RWPE2 (cell line): ENCODE data around the gene SCG3.

Experiments used
- ATAC-seq: fragments of 200-7000 bp; cut with Tn5 transposase; 3 replicates; pipeline ENCODE4 v1.9.1; 2021; ENCODE audit warnings: low read depth
- DNase-seq: peaks from one replicate; pipeline ENCODE4 v3.0.0-alpha.2; 2020; ENCODE audit warnings: low spot score
- H3K27ac ChIP-seq: fragments of 450-650 bp; 2 replicates; pipeline ENCODE4 v1.5.1; 2017; ENCODE audit warnings: mild to moderate bottlenecking; ENCODE audit not compliant: poor library complexity, severe bottlenecking
- H3K27me3 ChIP-seq: fragments of 250-450 bp; sonication (Bioruptor Pico); 2 replicates; pipeline ENCODE4 v1.5.1; 2021; ENCODE audit warnings: mild to moderate bottlenecking, moderate library complexity; ENCODE audit not compliant: insufficient read depth, poor library complexity, severe bottlenecking
- H3K36me3 ChIP-seq: fragments of 250-450 bp; sonication (Bioruptor Pico); 2 replicates; pipeline ENCODE4 v1.5.1; 2020; ENCODE audit warnings: low read depth, mild to moderate bottlenecking, moderate library complexity
- H3K4me1 ChIP-seq: fragments of 250-450 bp; sonication (Bioruptor Pico); 2 replicates; pipeline ENCODE4 v1.5.1; 2021; ENCODE audit warnings: mild to moderate bottlenecking, moderate library complexity; ENCODE audit not compliant: insufficient read depth, poor library complexity, severe bottlenecking
- H3K4me3 ChIP-seq: fragments of 250-450 bp; sonication (Bioruptor Pico); 2 replicates; pipeline ENCODE4 v1.5.1; 2021; ENCODE audit warnings: mild to moderate bottlenecking, moderate library complexity; ENCODE audit not compliant: severe bottlenecking
- H3K9me3 ChIP-seq: fragments of 250-450 bp; sonication (Bioruptor Pico); 2 replicates; pipeline ENCODE4 v1.5.1; 2021; ENCODE audit warnings: mild to moderate bottlenecking, moderate library complexity; ENCODE audit not compliant: severe bottlenecking
- CTCF ChIP-seq: fragments of 450-650 bp; IDR thresholded peaks from one replicate; pipeline ENCODE4 v1.5.1; 2017; ENCODE audit warnings: mild to moderate bottlenecking, moderate library complexity; ENCODE audit not compliant: poor library complexity, severe bottlenecking

Gene SCG3

DNA sequence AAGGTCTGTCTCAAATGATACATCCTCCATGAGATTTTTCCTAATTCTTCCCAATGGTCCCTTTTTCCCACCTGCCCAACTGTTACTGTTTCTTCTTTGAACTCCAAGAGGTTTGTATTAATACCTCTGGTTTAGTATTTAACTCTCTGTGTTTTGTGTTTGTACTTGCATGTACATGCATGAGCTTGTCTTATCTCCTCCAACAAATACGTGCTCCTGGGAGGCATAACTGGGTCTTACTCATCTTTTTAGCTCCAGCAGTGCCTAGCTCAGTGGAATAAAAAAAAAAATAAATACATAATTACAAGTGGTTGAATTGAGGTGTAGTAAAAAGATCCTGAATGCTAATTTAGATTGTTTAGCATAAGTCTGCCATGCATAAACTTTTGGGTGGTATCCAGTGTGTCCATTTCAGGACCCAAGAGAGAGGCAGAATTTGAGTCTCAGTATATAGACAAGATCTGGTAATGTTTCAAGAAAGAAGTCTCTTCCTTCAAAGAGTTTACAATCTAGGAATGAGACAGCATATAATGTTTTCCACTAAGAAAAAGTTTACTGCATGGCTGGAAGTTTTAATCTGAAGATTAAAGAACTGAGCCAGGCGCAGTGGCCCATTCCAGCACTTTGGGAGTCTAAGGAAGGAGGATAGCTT, 57.9 kb downstream of the SCG3 start:
- Histone ChIP-seq H3K27me3 (no peaks in the 10 kb centered on the region), H3K4me3 (no peak overlapping the region), H3K4me1 (peaks cover 22% of the 10 kb centered on the region), H3K36me3 (no peaks in the 10 kb centered on the region), H3K9me3 (no peaks in the 10 kb centered on the region), H3K27ac (no peak overlapping the region)
- TF ChIP-seq CTCF, result no peak
- ATAC-seq (peak; percentile 28; the same call in 2 of the 3 replicates), DNase-seq (no peak)

GRCh38 chr15:51749307-51749706, 68.0 kb downstream of the SCG3 start:
- no peak for TF ChIP-seq CTCF
- Histone ChIP-seq H3K27ac (no peak overlapping the region), H3K4me1 (no peaks in the 10 kb centered on the region), H3K27me3 (peaks cover 17% of the 10 kb centered on the region), H3K9me3 (no peaks in the 10 kb centered on the region), H3K4me3 (no peak overlapping the region), H3K36me3 (no peaks in the 10 kb centered on the region)
- DNase-seq (no peak), ATAC-seq (no peak)

DNA sequence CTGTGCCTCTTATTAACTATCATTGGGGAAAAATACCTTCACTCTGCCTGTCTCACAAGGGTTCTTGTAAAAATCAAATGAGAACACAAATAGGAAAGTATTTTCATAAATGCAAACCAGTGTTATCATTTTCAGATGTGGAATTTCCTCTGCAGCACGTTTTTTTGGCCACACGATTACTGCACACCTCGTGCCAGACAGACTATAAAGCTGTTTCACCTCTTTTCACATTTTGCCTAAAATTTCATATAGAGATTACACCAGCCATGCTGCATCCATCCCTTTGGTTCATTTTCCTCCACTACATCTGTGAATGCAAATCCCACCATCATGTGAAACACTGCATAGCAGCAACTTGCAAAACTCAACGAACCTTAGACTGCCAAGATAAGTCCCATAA, 68.9 kb downstream of the SCG3 start:
- Histone ChIP-seq H3K4me3 (no peak overlapping the region), H3K27me3 (peaks cover 12% of the 10 kb centered on the region)

DNA sequence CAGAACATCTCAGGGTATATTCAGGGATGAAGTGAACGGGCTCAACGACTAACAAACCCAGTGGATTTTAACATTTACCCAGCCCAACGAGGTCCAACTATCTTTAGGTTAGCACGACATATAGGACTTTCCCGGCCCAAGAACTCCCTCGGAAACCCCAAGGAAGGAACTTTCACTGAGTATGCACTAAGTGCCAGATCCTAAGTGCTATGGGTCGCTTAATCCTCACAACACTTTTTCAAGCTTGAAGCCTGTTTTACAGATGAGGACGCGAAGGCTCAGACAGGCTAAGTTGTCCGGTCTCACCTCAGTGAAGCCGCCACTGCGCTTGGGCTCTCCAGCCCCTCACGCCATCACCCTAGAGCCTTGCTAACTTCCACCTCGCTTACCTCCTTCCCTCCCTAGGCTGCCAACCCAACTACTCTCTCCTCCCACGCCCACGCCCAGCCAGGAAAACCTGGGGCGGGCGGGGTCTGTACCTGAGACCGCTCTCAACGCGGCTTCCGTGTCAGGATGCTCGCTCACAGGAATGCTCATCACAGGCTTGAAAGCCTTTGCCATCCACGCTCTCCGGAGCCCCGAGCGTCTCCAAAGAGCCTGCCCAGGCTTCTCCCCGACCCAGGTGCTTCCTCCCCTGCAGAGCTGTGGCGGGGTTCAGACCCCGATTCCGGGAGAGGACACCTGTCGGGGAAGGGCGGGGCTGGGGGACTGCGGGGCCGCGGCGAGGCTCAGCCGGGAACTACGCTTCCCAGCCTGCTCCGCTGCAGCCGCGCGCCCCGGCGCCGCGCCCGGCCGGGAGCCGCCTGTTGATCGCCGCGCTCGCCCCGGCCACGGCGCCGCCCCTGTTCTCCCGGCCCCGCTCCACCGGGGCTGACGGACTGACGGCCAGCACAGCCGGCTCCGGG, 69.7 kb downstream of the SCG3 start, which contains the start of gene TMOD2:
Gene TMOD2, plus strand, starts transcription at position 806 of the 905 bp plus-strand sequence. CDS start 14,845 bp downstream, outside the sequence.
- ATAC-seq (peak; percentile 84), DNase-seq (no peak)
- Histone ChIP-seq H3K4me1 (no peaks in the 10 kb centered on the region), H3K9me3 (no peaks in the 10 kb centered on the region), H3K27me3 (peaks cover 9% of the 10 kb centered on the region), H3K36me3 (no peaks in the 10 kb centered on the region), H3K27ac (no peak within 1 kb of the TSS), H3K4me3 (peak within 1 kb of the TSS; percentile 94)
- no peak for TF ChIP-seq CTCF

More for the DNA sequence above, 68.9 kb downstream of the SCG3 start:
- Histone ChIP-seq H3K36me3 (no peaks in the 10 kb centered on the region), H3K4me1 (no peaks in the 10 kb centered on the region), H3K27ac (no peak overlapping the region), H3K9me3 (no peaks in the 10 kb centered on the region)
- no peak for ATAC-seq
- TF ChIP-seq CTCF, result no peak
- DNase-seq, result no peak
